GM12865 (cell line): ENCODE results near the gene PPP6R1.

Experiments
- DNase-seq: peaks from one replicate; pipeline ENCODE4 v3.0.0; 2010; ENCODE audit warnings: low read depth
- H3K4me3 ChIP-seq: 2 replicates; pipeline ENCODE4 v1.5.1; 2011; ENCODE audit warnings: mild to moderate bottlenecking, low read depth, low read length, control low read depth
- CTCF ChIP-seq: IDR thresholded peaks from 2 replicates; pipeline ENCODE4 v1.5.1; 2011; ENCODE audit warnings: low read length, control low read depth, low read depth, inconsistent platforms; ENCODE audit not compliant: insufficient read depth; ENCODE audit errors: missing control alignments

Gene PPP6R1

DNA sequence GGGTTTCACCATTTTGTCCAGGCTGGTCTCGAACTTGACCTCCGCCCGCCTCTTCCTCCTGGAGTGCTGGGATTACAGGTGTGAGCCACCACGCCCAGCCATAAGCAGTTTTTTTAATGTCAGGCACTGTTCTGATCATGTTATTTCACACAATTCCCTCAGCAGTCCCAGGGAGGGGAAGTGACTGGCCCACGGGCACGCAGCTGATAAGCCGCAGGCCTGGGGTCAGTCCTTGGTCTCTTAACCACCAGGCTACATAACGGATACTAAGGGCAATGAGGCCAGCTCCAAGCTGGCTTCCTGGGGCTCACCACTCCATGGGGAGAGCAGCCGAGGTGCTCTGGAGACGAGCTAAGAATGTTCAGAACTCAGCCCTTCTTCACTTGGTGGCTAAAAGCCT lies 38.5 kb upstream of the PPP6R1 start:
- DNase-seq: no peak
- no peak for TF ChIP-seq CTCF
- no peak overlapping the region for H3K4me3 ChIP-seq

DNA sequence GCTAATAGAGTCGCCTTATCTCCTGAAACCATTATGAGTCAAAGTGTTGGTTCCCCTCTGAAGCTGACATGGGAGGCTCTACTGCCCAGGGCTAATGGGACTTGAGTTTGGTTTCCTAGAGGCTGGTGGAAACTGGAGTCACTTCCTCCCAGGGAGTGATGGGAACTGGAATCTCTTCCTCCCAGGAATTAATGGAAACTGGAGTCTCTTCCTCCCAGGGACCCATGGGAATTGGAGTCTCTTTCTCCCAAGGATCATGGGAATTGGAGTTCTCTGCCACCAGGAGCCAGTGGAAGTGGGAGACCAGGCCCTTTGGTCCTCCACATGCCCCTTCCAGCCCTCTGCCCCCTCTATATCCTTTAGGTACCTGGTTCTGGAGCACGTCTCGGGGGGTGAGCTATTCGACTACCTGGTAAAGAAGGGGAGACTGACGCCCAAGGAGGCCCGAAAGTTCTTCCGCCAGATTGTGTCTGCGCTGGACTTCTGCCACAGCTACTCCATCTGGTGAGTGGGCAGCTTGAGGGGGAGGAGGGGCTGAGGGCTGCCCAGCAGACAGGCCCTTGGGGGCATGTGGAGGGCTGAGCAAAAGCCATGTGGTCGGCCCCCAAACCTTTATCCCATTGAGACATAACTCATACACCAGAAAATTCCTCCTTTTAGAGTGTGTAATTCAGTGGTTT lies 30.4 kb upstream of the PPP6R1 start:
- no peak for TF ChIP-seq CTCF
- no peak for DNase-seq
- no peak overlapping the region for H3K4me3 ChIP-seq

DNA sequence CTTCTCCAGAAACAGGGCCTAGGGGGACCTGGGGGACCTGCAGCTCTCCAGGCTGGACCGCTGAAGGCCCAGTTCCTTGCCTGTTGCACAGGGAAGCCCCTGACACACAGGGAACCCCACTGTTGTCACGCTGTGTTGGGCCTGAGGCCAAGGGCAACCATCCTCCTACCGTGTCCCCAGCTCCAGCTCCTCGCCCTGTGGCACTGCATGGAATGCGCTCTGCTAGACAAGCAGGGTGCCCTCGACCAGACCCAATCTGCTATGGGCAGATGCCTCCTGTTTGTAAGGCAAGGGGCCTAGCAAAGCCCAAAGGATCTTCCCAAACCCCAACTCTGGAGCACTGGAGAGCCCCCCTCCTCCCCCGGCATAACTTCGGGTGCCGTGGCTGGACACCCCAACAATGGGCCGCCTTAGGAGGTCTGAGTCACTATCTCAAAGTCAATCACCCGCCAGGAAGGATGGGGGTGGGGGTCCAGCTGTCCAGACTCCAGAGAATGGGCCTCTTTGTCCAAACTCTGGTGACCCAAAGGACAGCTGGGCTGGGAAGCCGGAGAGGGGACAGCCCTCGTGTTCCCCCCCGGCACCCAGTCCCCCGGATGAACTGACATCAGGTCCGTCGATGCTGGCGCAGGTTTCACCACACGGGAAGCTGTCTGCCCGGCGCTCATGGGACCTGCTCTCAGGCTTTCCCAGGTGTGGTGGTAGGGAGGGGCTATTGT lies 28.7 kb upstream of the PPP6R1 start:
- TF ChIP-seq CTCF: no peak
- DNase-seq: no peak
- no peak overlapping the region for H3K4me3 ChIP-seq

DNA sequence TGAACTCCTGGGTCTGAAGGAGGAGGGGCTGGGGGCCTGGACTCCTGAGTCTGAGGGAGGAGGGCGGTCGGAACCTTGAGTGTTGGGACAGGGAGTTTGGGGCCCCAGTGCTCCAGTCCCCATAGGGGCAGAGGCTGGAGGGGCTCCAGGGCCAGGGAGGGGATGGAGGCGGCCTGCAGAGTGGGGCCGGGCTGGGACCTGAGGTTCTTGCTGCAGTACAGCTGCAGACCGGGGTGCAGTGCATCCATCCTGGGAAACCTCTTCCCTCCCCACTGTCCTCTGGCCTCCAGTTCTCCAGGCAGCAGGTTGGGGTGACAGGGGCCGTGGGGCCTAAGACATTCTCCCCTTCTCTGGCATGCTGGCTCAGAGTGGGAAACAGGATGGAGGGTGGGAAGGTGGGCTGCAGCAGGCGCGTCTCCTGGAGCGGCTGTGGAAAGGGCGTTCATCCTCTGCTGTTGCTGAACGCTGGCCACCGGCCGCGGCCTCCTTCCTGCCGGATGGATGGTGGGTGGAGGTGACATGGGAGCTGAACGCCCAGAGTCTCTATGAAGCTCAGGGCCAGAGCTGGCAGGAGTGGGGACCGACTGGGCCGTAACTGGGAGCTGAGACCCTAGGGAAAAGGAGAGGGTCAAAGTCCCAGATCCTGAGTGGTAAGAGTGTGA lies 26.5 kb upstream of the PPP6R1 start:
- no peak for TF ChIP-seq CTCF
- no peak overlapping the region for H3K4me3 ChIP-seq

DNA sequence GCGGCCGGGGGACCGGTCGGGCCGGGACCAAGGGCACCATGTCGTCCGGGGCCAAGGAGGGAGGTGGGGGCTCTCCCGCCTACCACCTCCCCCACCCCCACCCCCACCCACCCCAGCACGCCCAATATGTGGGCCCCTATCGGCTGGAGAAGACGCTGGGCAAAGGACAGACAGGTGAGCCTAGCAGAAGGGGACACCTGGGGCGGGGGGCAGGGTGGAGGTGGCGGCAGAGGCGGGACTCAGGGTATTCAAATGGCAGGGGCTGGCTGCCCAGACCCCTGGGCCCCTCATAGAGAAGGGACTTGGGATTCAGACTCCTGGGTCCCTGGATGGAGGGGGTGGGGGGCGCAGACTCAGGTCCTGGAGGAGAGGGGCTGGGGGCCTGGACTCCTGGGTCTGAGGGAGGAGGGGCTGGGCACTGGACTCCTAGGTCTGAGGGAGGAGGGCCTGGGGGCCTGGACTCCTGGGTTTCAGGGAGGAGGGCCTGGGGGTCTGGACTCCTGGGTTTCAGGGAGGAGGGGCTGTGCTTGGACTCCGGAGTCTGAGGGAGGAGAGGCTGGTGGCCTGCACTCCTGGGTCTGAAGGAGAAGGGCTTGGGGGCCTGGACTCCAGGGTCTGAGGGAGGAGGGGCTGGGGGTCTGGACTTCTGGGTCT lies 25.7 kb upstream of the PPP6R1 start:
- H3K4me3 ChIP-seq: no peak overlapping the region
- DNase-seq: no peak
- no peak for TF ChIP-seq CTCF

More for the DNA sequence above, 26.5 kb upstream of the PPP6R1 start:
- no peak for DNase-seq

GRCh38 chr19:55283548-55284377 lies 24.9 kb upstream of the PPP6R1 start, which contains the start of gene BRSK1:
TSS of gene BRSK1 (plus strand) at chr19:55283997. CDS start at chr19:55284443, 446 bp downstream.
- no peak for TF ChIP-seq CTCF
- no peak for DNase-seq
- H3K4me3 ChIP-seq: no peak within 1 kb of the TSS
